ENCODE results near the gene RDM1. TPM values are rescaled to one million over a fixed set of nuclear protein-coding genes. Genes with fewer than 3 reads are reported as not detected.
"Not testable (repeated sequence)": the region's sequence is repeated elsewhere in the genome, so short reads cannot be mapped to it uniquely, and the experiment has no call there.

RDM1 gene
- polyA plus RNA-seq, 1 of the 3 experiments (the other 2 are of a cell fraction): 1.8 TPM

GRCh38 chr17:35900280-35900679 is 30.3 kb downstream of the RDM1 start (continued):
- no peak for TF ChIP-seq ZBTB33 (IDR thresholded peaks at IDR 0.05; ENCODE audit: borderline replicate concordance, low read depth)
- no peak for TF ChIP-seq GATA2 (CRISPR knock-in tag; IDR thresholded peaks at IDR 0.05)
- TF ChIP-seq GABPA (IDR thresholded peaks at IDR 0.05; ENCODE audit: low read depth): no peak
- no peak for TF ChIP-seq IRF3 (IDR thresholded peaks at IDR 0.05; ENCODE audit: low read depth, low read length)
- no peak for TF ChIP-seq SIN3A (IDR thresholded peaks at IDR 0.05; ENCODE audit: borderline replicate concordance, low read depth, low read length)

- Histone ChIP-seq H3K4me2 (no peak overlapping the region), H3K9me3 (no peaks in the 10 kb centered on the region), H3K9ac (no peak overlapping the region), H3K9me2 (no peaks in the 10 kb centered on the region), H2AFZ (ENCODE audit: low read depth) (no peak overlapping the region), H3K4me1 (ENCODE audit: control insufficient read depth in 1 of 2, insufficient read depth in 2 of 2, low read depth in 1 of 2, low read length in 1 of 2) (no peaks in the 10 kb centered on the region), H3K79me2 (ENCODE audit: insufficient read depth) (no peaks in the 10 kb centered on the region), H3K27ac (ENCODE audit: low read depth in 2 of 2, low read length in 1 of 2) (no peak overlapping the region), H4K20me1 (ENCODE audit: insufficient read depth) (no peaks in the 10 kb centered on the region), H3K36me3 (replicated peaks in 1 of 2; ENCODE audit: control insufficient read depth in 1 of 2, insufficient read depth in 2 of 2, low read length in 1 of 2) (no peaks in the 10 kb centered on the region), H3K4me3 (ENCODE audit: low read depth in 2 of 2, low read length in 1 of 2) (no peak overlapping the region), H3K27me3 (ENCODE audit: insufficient read depth) (no peaks in the 10 kb centered on the region), H3F3A (replicated peaks; ENCODE audit: insufficient read depth) (no peaks in the 10 kb centered on the region)
- DNase-seq: no peak
- POLR2A ChIA-PET: no interaction called here
- CTCF ChIA-PET: interaction anchor here (1.2 kb wide), 1 partner anchor 174 kb away, joined by 4 read pairs; no protein-coding TSS in a partner anchor
- 32% methylated on average over 5 of the region's 6 CpGs for WGBS (ENCODE audit: low lambda C conversion rate)
- no peak for TF ChIP-seq RCOR1 (IDR thresholded peaks at IDR 0.05; ENCODE audit: low read length)
- TF ChIP-seq NFIC (IDR thresholded peaks at IDR 0.05; ENCODE audit: borderline replicate concordance): 0 out of 2 replicates have a peak, but pooled peaks have one; percentile 37
These were observed 32.1 kb downstream of the RDM1 start for GRCh38 chr17:35898283-35899070.

GRCh38 chr17:35897772-35898171 is 32.8 kb downstream of the RDM1 start:
- CTCF ChIA-PET: interaction anchor here (1.2 kb wide), 1 partner anchor 175 kb away, joined by 4 read pairs; no protein-coding TSS in a partner anchor
- H3K4me1 ChIP-seq (ENCODE audit: control insufficient read depth in 1 of 2, insufficient read depth in 2 of 2, low read depth in 1 of 2, low read length in 1 of 2); H3F3A ChIP-seq (replicated peaks; ENCODE audit: insufficient read depth); H3K4me2 ChIP-seq; H3K9me3 ChIP-seq; H3K9me2 ChIP-seq; H3K79me2 ChIP-seq (ENCODE audit: insufficient read depth); H2AFZ ChIP-seq (ENCODE audit: low read depth); H3K27ac ChIP-seq (ENCODE audit: low read depth in 2 of 2, low read length in 1 of 2); H3K9ac ChIP-seq; POLR2A ChIA-PET; H3K4me3 ChIP-seq (ENCODE audit: low read depth in 2 of 2, low read length in 1 of 2); H3K27me3 ChIP-seq (ENCODE audit: insufficient read depth); H4K20me1 ChIP-seq (ENCODE audit: insufficient read depth); DNase-seq; H3K36me3 ChIP-seq (replicated peaks in 1 of 2; ENCODE audit: control insufficient read depth in 1 of 2, insufficient read depth in 2 of 2, low read length in 1 of 2): not testable (repeated sequence)
- WGBS (ENCODE audit: low lambda C conversion rate): 92% methylated on average over 7 of the region's 7 CpGs
